Brain microvascular endothelial cell (primary cell): ENCODE data around the gene TAC4.

Experiments
- DNase-seq: peaks from one replicate; pipeline ENCODE4 v3.0.0-alpha.2; 2020
- H3K27ac ChIP-seq: fragments of 250-450 bp; sonication (Bioruptor Pico); 2 replicates; pipeline ENCODE4 v1.5.1; 2020; ENCODE audit warnings: mild to moderate bottlenecking, moderate library complexity
- H3K27me3 ChIP-seq: fragments of 250-450 bp; sonication (Bioruptor Pico); replicated peaks from 2 replicates; pipeline ENCODE4 v1.5.1; 2020; ENCODE audit warnings: mild to moderate bottlenecking
- H3K36me3 ChIP-seq: fragments of 250-450 bp; sonication (Bioruptor Pico); replicated peaks from 2 replicates; pipeline ENCODE4 v1.5.1; 2020; ENCODE audit warnings: mild to moderate bottlenecking
- H3K4me3 ChIP-seq: 2 replicates; pipeline ENCODE4 v1.5.1; 2011; ENCODE audit warnings: low read depth, mild to moderate bottlenecking, control low read depth, low read length, moderate library complexity
- CTCF ChIP-seq: IDR thresholded peaks from 2 replicates; pipeline ENCODE4 v1.5.1; 2011; ENCODE audit warnings: low read depth, mild to moderate bottlenecking, moderate library complexity, low read length, control low read depth, inconsistent platforms; ENCODE audit errors: missing control alignments
- in situ Hi-C: cut with HindIII; loops from 2 replicates; pipeline ENCODE4 v1.10.0; 2017; ENCODE audit warnings: low sequenced_read_pairs, low pct_ligation_motif_present

TAC4 gene

GRCh38 chr17:49846938-49847712 is 744 bp downstream of the TAC4 start:
- H3K27me3 ChIP-seq = no peaks in the 10 kb centered on the region
- no peak overlapping the region for H3K27ac ChIP-seq
- no peak for TF ChIP-seq CTCF
- in situ Hi-C loops = no loop called here
- no peak overlapping the region for H3K4me3 ChIP-seq
- no peaks in the 10 kb centered on the region for H3K36me3 ChIP-seq
- no peak for DNase-seq

- Histone ChIP-seq H3K4me3 (no peak overlapping the region), H3K36me3 (no peaks in the 10 kb centered on the region), H3K27ac (no peak overlapping the region), H3K27me3 (no peaks in the 10 kb centered on the region)
- TF ChIP-seq CTCF = no peak
- in situ Hi-C loops = no loop called here
- no peak for DNase-seq
Observed at GRCh38 chr17:49845321-49845720, 2.5 kb downstream of the TAC4 start.

- Histone ChIP-seq H3K27ac (no peak overlapping the region), H3K4me3 (no peak overlapping the region), H3K27me3 (no peaks in the 10 kb centered on the region), H3K36me3 (no peaks in the 10 kb centered on the region)
- TF ChIP-seq CTCF = peak; percentile 66
- in situ Hi-C loops = no loop called here
- DNase-seq = no peak
Observed at GRCh38 chr17:49843774-49844350, 4.0 kb downstream of the TAC4 start.

- in situ Hi-C loops = no loop called here
- Histone ChIP-seq H3K27me3 (no peaks in the 10 kb centered on the region), H3K36me3 (no peaks in the 10 kb centered on the region), H3K27ac (no peak overlapping the region), H3K4me3 (no peak overlapping the region)
- DNase-seq = no peak
- no peak for TF ChIP-seq CTCF
Observed at GRCh38 chr17:49842846-49843245, 5.0 kb downstream of the TAC4 start.

GRCh38 chr17:49842371-49842770 is 5.5 kb downstream of the TAC4 start:
- no peaks in the 10 kb centered on the region for H3K27me3 ChIP-seq
- DNase-seq = no peak
- in situ Hi-C loops = no loop called here
- H3K27ac ChIP-seq = no peak overlapping the region
- no peaks in the 10 kb centered on the region for H3K36me3 ChIP-seq
- no peak for TF ChIP-seq CTCF
- no peak overlapping the region for H3K4me3 ChIP-seq
